ENCODE data around the gene HES1. TPM values are rescaled to one million over a fixed set of nuclear protein-coding genes. Genes with fewer than 3 reads are reported as not detected.

HES1 gene
- polyA plus RNA-seq, 1 donor from 2014 or later: 0.25 TPM

DNA sequence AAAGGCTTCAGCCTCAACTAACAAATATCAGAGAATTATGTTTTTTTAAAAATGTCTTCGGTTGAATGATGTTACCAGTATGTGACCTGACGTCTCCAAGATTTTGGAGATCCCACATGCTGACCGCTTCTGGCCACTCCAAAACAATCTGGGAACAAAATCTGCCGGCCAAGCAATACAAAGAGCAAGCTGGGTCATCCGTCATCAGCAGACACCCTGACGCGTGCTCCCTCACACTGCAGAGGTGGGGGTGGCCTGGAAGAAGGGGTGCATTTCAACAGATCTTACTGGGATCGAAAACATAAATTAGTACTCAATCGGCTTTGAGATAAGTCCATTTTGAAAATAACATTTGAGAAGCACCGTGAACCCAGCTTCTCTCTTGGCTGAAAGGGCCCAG is 33.6 kb downstream of the HES1 start (continued):
- TF ChIP-seq RAD21 (conservative IDR thresholded peaks at IDR 0.05) (no peak), SMC3 (conservative IDR thresholded peaks at IDR 0.05; ENCODE audit: poor library complexity) (no peak)

DNA sequence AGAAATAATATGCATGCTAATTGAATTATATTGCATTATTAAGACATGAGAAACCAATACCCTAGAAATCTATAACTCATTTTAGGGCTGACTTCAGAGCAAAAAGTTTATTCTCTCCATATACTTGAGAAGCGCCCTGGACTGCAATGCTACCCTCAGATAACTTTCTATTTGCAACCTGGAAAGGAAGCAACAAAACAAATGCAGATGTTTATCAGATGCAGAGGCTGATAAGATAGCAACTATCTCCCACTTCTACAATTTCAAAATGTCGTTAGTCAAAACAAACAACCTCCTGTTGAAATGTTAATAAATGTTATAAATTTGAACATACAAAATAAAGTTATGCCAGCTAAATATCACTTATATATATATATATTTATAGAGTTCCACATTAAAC is 34.8 kb downstream of the HES1 start:
- H3K27ac ChIP-seq (ENCODE audit: low read length): no peak overlapping the region
- TF ChIP-seq MXI1 (conservative IDR thresholded peaks at IDR 0.05; ENCODE audit: poor library complexity, severe bottlenecking): no peak
- no peak for TF ChIP-seq POLR2AphosphoS5 (IDR thresholded peaks at IDR 0.05)
- TF ChIP-seq, protein P1, sequence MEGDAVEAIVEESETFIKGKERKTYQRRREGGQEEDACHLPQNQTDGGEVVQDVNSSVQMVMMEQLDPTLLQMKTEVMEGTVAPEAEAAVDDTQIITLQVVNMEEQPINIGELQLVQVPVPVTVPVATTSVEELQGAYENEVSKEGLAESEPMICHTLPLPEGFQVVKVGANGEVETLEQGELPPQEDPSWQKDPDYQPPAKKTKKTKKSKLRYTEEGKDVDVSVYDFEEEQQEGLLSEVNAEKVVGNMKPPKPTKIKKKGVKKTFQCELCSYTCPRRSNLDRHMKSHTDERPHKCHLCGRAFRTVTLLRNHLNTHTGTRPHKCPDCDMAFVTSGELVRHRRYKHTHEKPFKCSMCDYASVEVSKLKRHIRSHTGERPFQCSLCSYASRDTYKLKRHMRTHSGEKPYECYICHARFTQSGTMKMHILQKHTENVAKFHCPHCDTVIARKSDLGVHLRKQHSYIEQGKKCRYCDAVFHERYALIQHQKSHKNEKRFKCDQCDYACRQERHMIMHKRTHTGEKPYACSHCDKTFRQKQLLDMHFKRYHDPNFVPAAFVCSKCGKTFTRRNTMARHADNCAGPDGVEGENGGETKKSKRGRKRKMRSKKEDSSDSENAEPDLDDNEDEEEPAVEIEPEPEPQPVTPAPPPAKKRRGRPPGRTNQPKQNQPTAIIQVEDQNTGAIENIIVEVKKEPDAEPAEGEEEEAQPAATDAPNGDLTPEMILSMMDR (IDR thresholded peaks at IDR 0.05; ENCODE audit: poor library complexity, severe bottlenecking): no peak
- TF ChIP-seq EP300 (conservative IDR thresholded peaks at IDR 0.05; ENCODE audit: poor library complexity, severe bottlenecking): no peak
- TF ChIP-seq RAD21 (conservative IDR thresholded peaks at IDR 0.05): no peak
- TF ChIP-seq, protein P2, sequence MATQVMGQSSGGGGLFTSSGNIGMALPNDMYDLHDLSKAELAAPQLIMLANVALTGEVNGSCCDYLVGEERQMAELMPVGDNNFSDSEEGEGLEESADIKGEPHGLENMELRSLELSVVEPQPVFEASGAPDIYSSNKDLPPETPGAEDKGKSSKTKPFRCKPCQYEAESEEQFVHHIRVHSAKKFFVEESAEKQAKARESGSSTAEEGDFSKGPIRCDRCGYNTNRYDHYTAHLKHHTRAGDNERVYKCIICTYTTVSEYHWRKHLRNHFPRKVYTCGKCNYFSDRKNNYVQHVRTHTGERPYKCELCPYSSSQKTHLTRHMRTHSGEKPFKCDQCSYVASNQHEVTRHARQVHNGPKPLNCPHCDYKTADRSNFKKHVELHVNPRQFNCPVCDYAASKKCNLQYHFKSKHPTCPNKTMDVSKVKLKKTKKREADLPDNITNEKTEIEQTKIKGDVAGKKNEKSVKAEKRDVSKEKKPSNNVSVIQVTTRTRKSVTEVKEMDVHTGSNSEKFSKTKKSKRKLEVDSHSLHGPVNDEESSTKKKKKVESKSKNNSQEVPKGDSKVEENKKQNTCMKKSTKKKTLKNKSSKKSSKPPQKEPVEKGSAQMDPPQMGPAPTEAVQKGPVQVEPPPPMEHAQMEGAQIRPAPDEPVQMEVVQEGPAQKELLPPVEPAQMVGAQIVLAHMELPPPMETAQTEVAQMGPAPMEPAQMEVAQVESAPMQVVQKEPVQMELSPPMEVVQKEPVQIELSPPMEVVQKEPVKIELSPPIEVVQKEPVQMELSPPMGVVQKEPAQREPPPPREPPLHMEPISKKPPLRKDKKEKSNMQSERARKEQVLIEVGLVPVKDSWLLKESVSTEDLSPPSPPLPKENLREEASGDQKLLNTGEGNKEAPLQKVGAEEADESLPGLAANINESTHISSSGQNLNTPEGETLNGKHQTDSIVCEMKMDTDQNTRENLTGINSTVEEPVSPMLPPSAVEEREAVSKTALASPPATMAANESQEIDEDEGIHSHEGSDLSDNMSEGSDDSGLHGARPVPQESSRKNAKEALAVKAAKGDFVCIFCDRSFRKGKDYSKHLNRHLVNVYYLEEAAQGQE (IDR thresholded peaks at IDR 0.05; ENCODE audit: borderline replicate concordance): no peak
- no peak for TF ChIP-seq TAF1 (IDR thresholded peaks at IDR 0.05; ENCODE audit: low read depth)
- no peak for TF ChIP-seq EZH2 (IDR thresholded peaks at IDR 0.05; ENCODE audit: borderline replicate concordance, insufficient read depth, low read length, poor library complexity, severe bottlenecking)
- TF ChIP-seq SMC3 (conservative IDR thresholded peaks at IDR 0.05; ENCODE audit: poor library complexity): no peak
- H3K9me3 ChIP-seq (ENCODE audit: low read length): no peaks in the 10 kb centered on the region
- no peak overlapping the region for H3K4me2 ChIP-seq (ENCODE audit: low read length)
- H4K20me1 ChIP-seq (ENCODE audit: insufficient read depth): no peaks in the 10 kb centered on the region
- H3K79me2 ChIP-seq (replicated peaks; ENCODE audit: insufficient read depth, low read length): no peaks in the 10 kb centered on the region
- H3K36me3 ChIP-seq (ENCODE audit: insufficient read depth, low read length): no peaks in the 10 kb centered on the region
- no peak overlapping the region for H3K4me3 ChIP-seq (ENCODE audit: low read length)
- no peaks in the 10 kb centered on the region for H3K9me2 ChIP-seq (ENCODE audit: insufficient read depth, low read length)
- no peaks in the 10 kb centered on the region for H3F3A ChIP-seq (ENCODE audit: insufficient read depth, low read length, poor library complexity, severe bottlenecking)
- H3K27me3 ChIP-seq (ENCODE audit: insufficient read depth, low read depth, low read length): no peaks in the 10 kb centered on the region
- no peak overlapping the region for H2AFZ ChIP-seq (ENCODE audit: low read depth, low read length)
- H3K9ac ChIP-seq (ENCODE audit: low read length): no peak overlapping the region

DNA sequence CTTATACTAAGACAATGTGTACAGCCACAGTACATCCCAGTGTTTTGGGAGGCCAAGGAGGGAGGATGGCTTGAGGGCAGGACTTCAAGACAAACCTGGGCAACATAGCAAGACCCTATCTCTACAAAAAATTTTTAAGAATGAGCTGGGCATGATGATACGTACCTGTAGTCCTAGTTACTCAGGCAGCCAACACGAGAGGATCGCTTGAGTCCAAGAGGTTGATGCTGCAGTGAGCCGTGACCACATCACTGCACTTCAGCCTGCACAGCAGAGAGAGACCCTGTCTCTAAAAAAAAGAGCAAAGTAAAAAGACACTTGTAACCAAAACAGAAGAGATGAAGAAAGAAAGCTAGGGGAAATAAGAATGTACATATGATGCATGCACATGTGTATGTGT is 38.5 kb downstream of the HES1 start:
- TF ChIP-seq, protein P2 (IDR thresholded peaks at IDR 0.05; ENCODE audit: borderline replicate concordance): no peak
- TF ChIP-seq, protein P1 (IDR thresholded peaks at IDR 0.05; ENCODE audit: poor library complexity, severe bottlenecking): no peak
- no peak for TF ChIP-seq MXI1 (conservative IDR thresholded peaks at IDR 0.05; ENCODE audit: poor library complexity, severe bottlenecking)
- no peak overlapping the region for H3K4me3 ChIP-seq (ENCODE audit: low read length)
- H3K27ac ChIP-seq (ENCODE audit: low read length): no peak overlapping the region
- H3K9me3 ChIP-seq (ENCODE audit: low read length): no peaks in the 10 kb centered on the region
- H3K9ac ChIP-seq (ENCODE audit: low read length): no peak overlapping the region
- no peaks in the 10 kb centered on the region for H4K20me1 ChIP-seq (ENCODE audit: insufficient read depth)
- H3K79me2 ChIP-seq (replicated peaks; ENCODE audit: insufficient read depth, low read length): no peaks in the 10 kb centered on the region
- no peaks in the 10 kb centered on the region for H3K9me2 ChIP-seq (ENCODE audit: insufficient read depth, low read length)
- no peak overlapping the region for H3K4me2 ChIP-seq (ENCODE audit: low read length)
- H3F3A ChIP-seq (ENCODE audit: insufficient read depth, low read length, poor library complexity, severe bottlenecking): no peaks in the 10 kb centered on the region
- no peaks in the 10 kb centered on the region for H3K36me3 ChIP-seq (ENCODE audit: insufficient read depth, low read length)
- no peaks in the 10 kb centered on the region for H3K27me3 ChIP-seq (ENCODE audit: insufficient read depth, low read depth, low read length)
- no peak overlapping the region for H2AFZ ChIP-seq (ENCODE audit: low read depth, low read length)

Measured in neural cell (in vitro differentiated cells).